Prostate gland (tissue), 2 donors: Measurements from ENCODE around the gene SLC17A1.

ENCODE experiments used
- CTCF ChIP-seq, 4 experiments: fragments of 200-600 bp in 2 of 4; fragments of 450-650 bp in 2 of 4; sonication (generic) in 2 of 4; IDR thresholded peaks; 1 replicate in 3 of 4; 2 replicates in 1 of 4; pipeline ENCODE4 v1.5.1; 2016 to 2019; ENCODE audit warnings: antibody characterized with exemption in 4 of 4, mild to moderate bottlenecking in 2 of 4, moderate library complexity in 2 of 4
- POLR2A ChIP-seq: fragments of 450-650 bp; IDR thresholded peaks from one replicate; pipeline ENCODE4 v1.6.1; 2016; ENCODE audit warnings: antibody characterized with exemption, mild to moderate bottlenecking
- POLR2AphosphoS5 ChIP-seq: sonication (generic); formaldehyde crosslinking; IDR thresholded peaks from one replicate; pipeline ENCODE4 v1.6.1; 2017; ENCODE audit warnings: antibody characterized with exemption

- TF ChIP-seq POLR2A, result no peak
- no peak for TF ChIP-seq POLR2AphosphoS5
- TF ChIP-seq CTCF (IDR thresholded peaks at IDR 0.05), result no peak
These were observed at the start of gene SLC17A1 for GRCh38 chr6:25831532-25832306.
